Measurements from ENCODE around the gene GLMN.

- TF ChIP-seq TAF1 (IDR thresholded peaks at IDR 0.05; ENCODE audit: borderline replicate concordance, insufficient read depth, low read length): no peak
- no peak for TF ChIP-seq POLR2AphosphoS5 (IDR thresholded peaks at IDR 0.05; ENCODE audit: low read depth, low read length)
These were observed 827 bp upstream of the GLMN start for GRCh38 chr1:92299477-92300150.
